ENCODE measurements around the gene RAC2.

The RAC2 gene

DNA sequence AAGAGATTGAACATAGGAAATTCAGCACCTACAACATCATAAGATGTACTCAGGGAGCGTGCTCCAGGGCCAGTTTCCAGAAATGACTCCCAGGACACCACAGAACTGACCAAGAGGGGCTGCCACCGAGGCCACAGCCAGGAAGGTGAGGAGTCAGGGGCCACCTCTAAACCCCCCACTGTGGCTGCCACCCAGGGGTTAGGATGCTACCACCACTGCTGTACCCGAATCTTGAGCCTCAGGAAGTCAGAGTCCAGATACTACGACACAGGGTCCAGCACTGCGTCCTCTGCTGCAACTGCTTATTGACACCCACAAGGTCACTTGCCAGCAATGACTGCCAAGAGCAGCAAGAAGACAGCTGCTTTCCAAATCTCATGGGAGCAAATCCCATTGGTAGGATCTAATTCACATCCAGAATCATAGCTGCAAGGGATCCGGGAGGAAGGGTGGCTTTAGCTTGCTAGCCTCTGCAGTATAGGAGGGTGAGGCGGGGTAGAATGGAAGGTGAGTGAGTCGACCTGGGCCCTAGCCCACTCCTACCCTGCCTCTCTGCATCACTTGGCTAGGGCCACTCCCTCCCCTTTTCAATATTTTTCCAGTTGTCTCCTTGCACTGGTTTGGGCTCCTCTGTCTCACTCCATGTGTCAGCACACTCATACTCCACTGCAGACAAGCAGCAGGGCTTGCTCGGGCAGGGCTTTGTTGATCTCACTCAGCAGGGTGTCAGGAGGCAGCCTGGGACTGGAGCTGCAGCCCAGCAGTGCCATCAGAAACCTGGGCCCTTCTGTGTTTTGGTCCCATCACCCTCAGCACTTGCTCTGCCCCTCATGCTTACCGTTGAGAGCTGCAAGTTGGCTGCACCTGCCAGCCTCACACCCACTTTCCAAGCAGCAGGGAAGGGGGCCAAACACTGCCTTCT, 20.2 kb upstream of the RAC2 start:
- DNase-seq (ENCODE audit: extremely low read depth, insufficient read length) = no peak
- H3K27me3 ChIP-seq (replicated peaks; ENCODE audit: control insufficient read depth, insufficient read depth, low read length) = no peaks in the 10 kb centered on the region; the same call in 1 of the 2 replicates
- no peak for TF ChIP-seq CTCF (IDR thresholded peaks at IDR 0.05; ENCODE audit: insufficient read depth, low read length, poor library complexity, severe bottlenecking)
- H3K4me3 ChIP-seq (replicated peaks; ENCODE audit: low read depth, low read length) = no peak overlapping the region
- H3K36me3 ChIP-seq (ENCODE audit: control insufficient read depth, insufficient read depth, low read length) = no peaks in the 10 kb centered on the region

GRCh38 chr22:37262346-37262745, 18.3 kb upstream of the RAC2 start:
- DNase-seq (ENCODE audit: extremely low read depth, insufficient read length) = no peak
- no peak overlapping the region for H3K4me3 ChIP-seq (replicated peaks; ENCODE audit: low read depth, low read length)
- TF ChIP-seq CTCF (IDR thresholded peaks at IDR 0.05; ENCODE audit: insufficient read depth, low read length, poor library complexity, severe bottlenecking) = no peak
- H3K36me3 ChIP-seq (ENCODE audit: control insufficient read depth, insufficient read depth, low read length) = no peaks in the 10 kb centered on the region
- no peaks in the 10 kb centered on the region; the same call in 1 of the 2 replicates for H3K27me3 ChIP-seq (replicated peaks; ENCODE audit: control insufficient read depth, insufficient read depth, low read length)

DNA sequence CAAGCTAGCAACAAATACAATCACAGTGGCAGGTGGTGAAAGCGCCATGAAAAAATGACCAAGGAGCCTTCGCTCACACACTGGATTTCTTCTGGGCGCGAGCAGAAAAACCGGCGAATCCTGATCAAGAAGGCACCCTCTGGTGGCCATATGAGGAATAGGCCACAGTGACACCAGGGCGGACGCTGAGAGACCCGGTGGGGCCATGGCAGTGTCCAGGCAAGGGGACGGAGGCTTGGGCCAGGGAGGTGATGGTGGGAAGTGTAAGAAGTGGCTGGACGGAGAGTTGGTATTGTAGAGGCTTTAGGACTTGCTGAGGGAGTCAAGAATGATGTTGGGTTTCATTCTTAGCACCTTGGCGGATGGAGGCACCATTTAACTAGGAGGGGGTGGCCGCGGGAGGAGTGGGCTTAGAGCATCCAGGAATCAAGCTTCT, 16.9 kb upstream of the RAC2 start:
- peak; percentile 93 for TF ChIP-seq CTCF (IDR thresholded peaks at IDR 0.05; ENCODE audit: insufficient read depth, low read length, poor library complexity, severe bottlenecking)
- Histone ChIP-seq H3K36me3 (ENCODE audit: control insufficient read depth, insufficient read depth, low read length) (no peaks in the 10 kb centered on the region), H3K4me3 (replicated peaks; ENCODE audit: low read depth, low read length) (no peak overlapping the region), H3K27me3 (replicated peaks; ENCODE audit: control insufficient read depth, insufficient read depth, low read length) (no peaks in the 10 kb centered on the region; the same call in 1 of the 2 replicates)
- DNase-seq (ENCODE audit: extremely low read depth, insufficient read length) = no peak

GRCh38 chr22:37260155-37260795, 16.2 kb upstream of the RAC2 start:
- no peak for DNase-seq (ENCODE audit: extremely low read depth, insufficient read length)
- H3K36me3 ChIP-seq (ENCODE audit: control insufficient read depth, insufficient read depth, low read length) = no peaks in the 10 kb centered on the region
- no peak for TF ChIP-seq CTCF (IDR thresholded peaks at IDR 0.05; ENCODE audit: insufficient read depth, low read length, poor library complexity, severe bottlenecking)
- no peaks in the 10 kb centered on the region; the same call in 1 of the 2 replicates for H3K27me3 ChIP-seq (replicated peaks; ENCODE audit: control insufficient read depth, insufficient read depth, low read length)
- H3K4me3 ChIP-seq (replicated peaks; ENCODE audit: low read depth, low read length) = no peak overlapping the region

- Histone ChIP-seq H3K36me3 (ENCODE audit: control insufficient read depth, insufficient read depth, low read length) (no peaks in the 10 kb centered on the region), H3K27me3 (replicated peaks; ENCODE audit: control insufficient read depth, insufficient read depth, low read length) (no peaks in the 10 kb centered on the region; the same call in 1 of the 2 replicates), H3K4me3 (replicated peaks; ENCODE audit: low read depth, low read length) (no peak overlapping the region)
- peak; percentile 59 for TF ChIP-seq CTCF (IDR thresholded peaks at IDR 0.05; ENCODE audit: insufficient read depth, low read length, poor library complexity, severe bottlenecking)
- no peak for DNase-seq (ENCODE audit: extremely low read depth, insufficient read length)
Measured at GRCh38 chr22:37259540-37260029, 15.5 kb upstream of the RAC2 start.

All from GM06990 (cell line).